H9 (cell line): ENCODE results near the gene FLOT2. TPM values are rescaled to one million over a fixed set of nuclear protein-coding genes. Genes with fewer than 3 reads are reported as not detected.

Experiments
- DNase-seq: peaks from one replicate; pipeline ENCODE4 v3.0.0-alpha.2; 2017
- H2AFZ ChIP-seq: one replicate; pipeline ENCODE4 v1.6.1; 2013; ENCODE audit warnings: mild to moderate bottlenecking, low read length, control low read depth, moderate library complexity
- H2AK5ac ChIP-seq: 2 replicates; pipeline ENCODE4 v1.6.1; 2013; ENCODE audit warnings: low read length, control low read depth, mixed read lengths; ENCODE audit not compliant: insufficient read length
- H2BK120ac ChIP-seq: one replicate; pipeline ENCODE4 v1.6.1; 2013; ENCODE audit warnings: low read depth, mild to moderate bottlenecking, low read length, control low read depth, inconsistent platforms; ENCODE audit not compliant: poor library complexity, severe bottlenecking
- H2BK12ac ChIP-seq: 2 replicates; pipeline ENCODE4 v1.6.1; 2013; ENCODE audit warnings: low read length, control low read depth, mixed read lengths, low read depth; ENCODE audit not compliant: insufficient read length
- H2BK15ac ChIP-seq: 2 replicates; pipeline ENCODE4 v1.6.1; 2013; ENCODE audit warnings: low read depth, low read length, control low read depth
- H2BK20ac ChIP-seq: one replicate; pipeline ENCODE4 v1.6.1; 2013; ENCODE audit warnings: low read depth, mild to moderate bottlenecking, low read length, control low read depth, inconsistent platforms; ENCODE audit not compliant: poor library complexity, severe bottlenecking
- H2BK5ac ChIP-seq: 2 replicates; pipeline ENCODE4 v1.6.1; 2013; ENCODE audit warnings: low read length, control low read depth, mixed read lengths; ENCODE audit not compliant: insufficient read length
- H3K14ac ChIP-seq: 2 replicates; pipeline ENCODE4 v1.6.1; 2013; ENCODE audit warnings: low read length, control low read depth; ENCODE audit not compliant: insufficient read depth
- H3K18ac ChIP-seq: 2 replicates; pipeline ENCODE4 v1.6.1; 2013; ENCODE audit warnings: low read depth, mild to moderate bottlenecking, mixed read lengths, low read length, control low read depth; ENCODE audit not compliant: insufficient read length
- H3K23ac ChIP-seq: 2 replicates; pipeline ENCODE4 v1.6.1; 2013; ENCODE audit warnings: low read length, control low read depth, mixed read lengths, low read depth; ENCODE audit not compliant: insufficient read length
- H3K23me2 ChIP-seq: 2 replicates; pipeline ENCODE4 v1.6.1; 2013; ENCODE audit warnings: low read depth, mild to moderate bottlenecking, mixed read lengths, low read length, control low read depth; ENCODE audit not compliant: insufficient read length, poor library complexity, severe bottlenecking
- H3K27ac ChIP-seq: 2 replicates; pipeline ENCODE4 v1.5.1; 2013; ENCODE audit warnings: low read length, control low read depth, mixed read lengths, low read depth; ENCODE audit not compliant: insufficient read length
- H3K27me3 ChIP-seq: 2 replicates; pipeline ENCODE4 v1.6.1; 2013; ENCODE audit warnings: low read length, control low read depth, inconsistent platforms; ENCODE audit not compliant: insufficient read depth
- H3K4ac ChIP-seq: 2 replicates; pipeline ENCODE4 v1.6.1; 2013; ENCODE audit warnings: low read depth, mild to moderate bottlenecking, control low read depth, inconsistent platforms, low read length, moderate library complexity
- H3K4me1 ChIP-seq: 2 replicates; pipeline ENCODE4 v1.6.1; 2013; ENCODE audit warnings: low read length, control low read depth, inconsistent platforms; ENCODE audit not compliant: insufficient read depth
- H3K4me2 ChIP-seq: 2 replicates; pipeline ENCODE4 v1.6.1; 2013; ENCODE audit warnings: low read length, control low read depth, mixed read lengths; ENCODE audit not compliant: insufficient read length, insufficient read depth
- H3K56ac ChIP-seq: 2 replicates; pipeline ENCODE4 v1.6.1; 2013; ENCODE audit warnings: low read depth, mild to moderate bottlenecking, mixed read lengths, low read length, control low read depth; ENCODE audit not compliant: insufficient read length
- H3K79me1 ChIP-seq: 2 replicates; pipeline ENCODE4 v1.6.1; 2013; ENCODE audit warnings: low read depth, mild to moderate bottlenecking, moderate library complexity, low read length, control low read depth, inconsistent platforms; ENCODE audit not compliant: insufficient read depth, poor library complexity, severe bottlenecking
- H3K79me2 ChIP-seq: 2 replicates; pipeline ENCODE4 v1.6.1; 2013; ENCODE audit warnings: low read length, control low read depth, inconsistent platforms; ENCODE audit not compliant: insufficient read depth
- H3K9ac ChIP-seq: 2 replicates; pipeline ENCODE4 v1.6.1; 2013; ENCODE audit warnings: low read length, control low read depth, mixed read lengths; ENCODE audit not compliant: insufficient read length; ENCODE audit errors: extremely low read depth
- H3K9me3 ChIP-seq: one replicate; pipeline ENCODE4 v1.6.1; 2013; ENCODE audit warnings: low read depth, low read length, inconsistent platforms; ENCODE audit not compliant: control insufficient read depth
- H3T11ph ChIP-seq: one replicate; pipeline ENCODE4 v1.6.1; 2013; ENCODE audit warnings: mild to moderate bottlenecking, low read length, control low read depth, inconsistent platforms
- H4K20me1 ChIP-seq: one replicate; pipeline ENCODE4 v1.6.1; 2013; ENCODE audit not compliant: control insufficient read depth, insufficient read length, insufficient read depth
- H4K5ac ChIP-seq: 2 replicates; pipeline ENCODE4 v1.6.1; 2013; ENCODE audit warnings: low read depth, mild to moderate bottlenecking, mixed read lengths, low read length, control low read depth; ENCODE audit not compliant: insufficient read length
- H4K8ac ChIP-seq: replicated peaks from 2 replicates; pipeline ENCODE4 v1.6.1; 2013; ENCODE audit warnings: low read length, control low read depth, mixed read lengths, low read depth; ENCODE audit not compliant: insufficient read length
- H4K91ac ChIP-seq: 2 replicates; pipeline ENCODE4 v1.6.1; 2013; ENCODE audit warnings: low read depth, mild to moderate bottlenecking, moderate library complexity, mixed read lengths, low read length, control low read depth; ENCODE audit not compliant: insufficient read length
- H3K27ac Mint-ChIP-seq, 3 experiments: 2 replicates in 2 of 3; 3 replicates in 1 of 3; pipeline ENCODE4 v1.8.0; 2020 to 2021; ENCODE audit warnings: mixed read lengths in 3 of 3, mild to moderate bottlenecking in 1 of 3, moderate library complexity in 1 of 3
- H3K27me3 Mint-ChIP-seq: 2 replicates; pipeline ENCODE4 v1.8.0; 2021; ENCODE audit warnings: low read depth, mild to moderate bottlenecking, moderate library complexity, mixed read lengths
- H3K36me3 Mint-ChIP-seq, 3 experiments: 2 replicates in 2 of 3; 3 replicates in 1 of 3; pipeline ENCODE4 v1.8.0; 2020 to 2021; ENCODE audit warnings: low read depth in 3 of 3, mixed read lengths in 3 of 3; ENCODE audit not compliant: insufficient read depth in 1 of 3
- H3K4me1 Mint-ChIP-seq, 2 experiments: 2 replicates each; pipeline ENCODE4 v1.8.0; 2020; ENCODE audit warnings: mixed read lengths in 2 of 2
- H3K4me3 Mint-ChIP-seq, 2 experiments: 2 replicates in 1 of 2; 3 replicates in 1 of 2; pipeline ENCODE4 v1.8.0; 2020 to 2021; ENCODE audit warnings: mild to moderate bottlenecking in 2 of 2, mixed read lengths in 2 of 2, moderate library complexity in 1 of 2
- H3K9me3 Mint-ChIP-seq, 2 experiments: 2 replicates in 1 of 2; 3 replicates in 1 of 2; pipeline ENCODE4 v1.8.0; 2020; ENCODE audit warnings: mild to moderate bottlenecking in 2 of 2, mixed read lengths in 2 of 2, moderate library complexity in 1 of 2
- WGBS: extraction: QIAGEN DNeasy Blood & Tissue Kit; methylation state at CpG from one replicate; pipeline ENCODE4 v1.1.7; 2013; ENCODE audit warnings: missing lambda C conversion rate, low lambda C conversion rate, mixed read lengths; ENCODE audit not compliant: insufficient read length; ENCODE audit errors: extremely low coverage; 5-methylcytosine and 5-hydroxymethylcytosine counted together
- total RNA-seq: library from RNA; stranded (reverse); gene quantifications from 2 replicates; pipeline ENCODE4 v1.2.1, GENCODE V29; 2021
- TF ChIP-seq, protein P1 (sequence below): fragments of 200-600 bp; sonication (generic); conservative IDR thresholded peaks from 3 replicates; pipeline ENCODE4 v1.8.0; 2021; ENCODE audit warnings: antibody characterized with exemption, mild to moderate bottlenecking

Gene FLOT2
- total RNA-seq, 1 experiment from 2014 or later = 173 TPM

DNA sequence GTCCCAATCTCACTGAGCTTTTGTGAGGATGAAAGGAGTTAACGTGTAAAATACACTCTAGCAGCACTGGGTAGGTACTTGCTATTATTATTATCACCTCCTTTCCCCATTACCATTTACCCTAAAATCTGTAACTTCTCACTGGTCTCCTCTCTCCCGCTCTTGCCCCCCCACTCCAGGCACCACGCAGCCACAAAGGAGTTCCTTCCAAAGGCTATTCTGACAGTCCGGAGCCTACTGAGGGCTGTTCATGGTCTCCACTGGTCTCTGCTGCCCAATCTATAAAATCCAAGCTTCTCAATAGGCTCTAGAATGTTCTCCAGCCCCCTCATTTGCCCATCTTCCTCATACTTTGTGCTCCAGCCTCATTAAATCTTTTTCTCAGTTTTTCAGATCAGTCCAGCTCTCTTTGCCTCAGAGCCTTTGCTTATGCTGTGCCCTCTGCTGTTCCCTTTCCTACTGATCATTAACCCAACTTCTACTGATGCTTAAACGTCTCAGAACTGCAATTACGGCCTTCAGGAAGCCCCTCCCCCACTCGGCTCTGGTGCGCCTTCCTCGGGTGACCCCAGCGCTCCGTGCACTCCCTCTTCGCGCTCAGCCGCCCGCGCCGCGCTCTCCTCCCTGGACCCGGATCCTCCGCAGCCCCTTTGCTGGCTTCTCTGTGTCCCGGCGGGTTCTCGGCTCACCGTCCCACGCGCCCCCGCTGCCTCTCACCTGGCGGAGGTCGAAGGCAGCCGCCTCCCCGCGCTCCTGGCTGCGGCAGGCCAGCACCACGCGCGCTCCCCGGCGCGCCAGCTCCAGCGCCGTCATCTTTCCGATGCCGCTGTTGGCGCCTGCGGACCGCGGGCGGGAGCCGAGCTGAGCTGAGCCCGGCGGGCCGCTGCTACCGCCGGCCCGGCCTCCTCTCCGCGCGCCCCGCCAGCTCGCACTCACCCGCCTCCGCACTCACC is 4.6 kb upstream of the FLOT2 start:
- Histone ChIP-seq H4K8ac (no peak overlapping the region), H3K4ac (no peak overlapping the region), H2AK5ac (no peak overlapping the region), H3K23me2 (no peaks in the 10 kb centered on the region), H3K79me1 (no peaks in the 10 kb centered on the region), H2BK120ac (no peak overlapping the region), H3K27ac (no peak overlapping the region), H2BK12ac (no peak overlapping the region), H3K9me3 (no peaks in the 10 kb centered on the region), H2BK15ac (no peak overlapping the region), H3K79me2 (no peaks in the 10 kb centered on the region), H3K23ac (no peak overlapping the region), H2AFZ (no peak overlapping the region), H3K18ac (peak overlapping the region; percentile 44), H3K27me3 (no peaks in the 10 kb centered on the region), H2BK20ac (no peak overlapping the region), H4K5ac (no peak overlapping the region), H4K91ac (no peak overlapping the region), H3K4me1 (no peaks in the 10 kb centered on the region), H4K20me1 (no peaks in the 10 kb centered on the region), H3K9ac (peak overlapping the region; percentile 42), H3K56ac (no peak overlapping the region), H3K4me2 (peak overlapping the region; percentile 50), H2BK5ac (no peak overlapping the region), H3T11ph (no peak overlapping the region), H3K14ac (peak overlapping the region; percentile 77; the same call in 1 of the 2 replicates)
- TF ChIP-seq, protein P1, sequence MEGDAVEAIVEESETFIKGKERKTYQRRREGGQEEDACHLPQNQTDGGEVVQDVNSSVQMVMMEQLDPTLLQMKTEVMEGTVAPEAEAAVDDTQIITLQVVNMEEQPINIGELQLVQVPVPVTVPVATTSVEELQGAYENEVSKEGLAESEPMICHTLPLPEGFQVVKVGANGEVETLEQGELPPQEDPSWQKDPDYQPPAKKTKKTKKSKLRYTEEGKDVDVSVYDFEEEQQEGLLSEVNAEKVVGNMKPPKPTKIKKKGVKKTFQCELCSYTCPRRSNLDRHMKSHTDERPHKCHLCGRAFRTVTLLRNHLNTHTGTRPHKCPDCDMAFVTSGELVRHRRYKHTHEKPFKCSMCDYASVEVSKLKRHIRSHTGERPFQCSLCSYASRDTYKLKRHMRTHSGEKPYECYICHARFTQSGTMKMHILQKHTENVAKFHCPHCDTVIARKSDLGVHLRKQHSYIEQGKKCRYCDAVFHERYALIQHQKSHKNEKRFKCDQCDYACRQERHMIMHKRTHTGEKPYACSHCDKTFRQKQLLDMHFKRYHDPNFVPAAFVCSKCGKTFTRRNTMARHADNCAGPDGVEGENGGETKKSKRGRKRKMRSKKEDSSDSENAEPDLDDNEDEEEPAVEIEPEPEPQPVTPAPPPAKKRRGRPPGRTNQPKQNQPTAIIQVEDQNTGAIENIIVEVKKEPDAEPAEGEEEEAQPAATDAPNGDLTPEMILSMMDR = no peak
- Mint-ChIP-seq H3K36me3 (peaks cover 25 to 46% (median 29%) of the 10 kb centered on the region in 3 experiments), H3K9me3 (peaks cover 0 to 3% of the 10 kb centered on the region in 2 experiments; a peak in 2 of 5 replicates), H3K4me3 (peak overlapping the region; percentile 76 to 86), H3K4me1 (peaks cover 24 to 35% of the 10 kb centered on the region in 2 experiments), H3K27me3 (peaks cover 3% of the 10 kb centered on the region), H3K27ac (peak overlapping the region in 1 of 3 experiments; percentile 1; a peak in 3 of 7 replicates)
- no peak for DNase-seq
- no CpG with 5 or more reads among the region's 62 CpGs for WGBS
